ENCODE measurements around the gene CAPN9.

CAPN9 gene

GRCh38 chr1:230770317-230770716, 23.1 kb downstream of the CAPN9 start:
- no peaks in the 10 kb centered on the region for H3K4me1 ChIP-seq (ENCODE audit: control insufficient read depth, insufficient read depth, low read length)
- H3K36me3 ChIP-seq (ENCODE audit: control insufficient read depth, insufficient read depth, low read length) = peaks cover 6% of the 10 kb centered on the region
- no peaks in the 10 kb centered on the region for H3K9me3 ChIP-seq (ENCODE audit: control insufficient read depth, low read length)
- H3K9ac ChIP-seq (ENCODE audit: low read length) = no peak overlapping the region
- no peaks in the 10 kb centered on the region for H3K27me3 ChIP-seq (ENCODE audit: control insufficient read depth, insufficient read depth, low read length)
- no peak overlapping the region for H3K4me3 ChIP-seq (ENCODE audit: low read length)

- H3K9ac ChIP-seq (ENCODE audit: low read length) = no peak overlapping the region
Observed at GRCh38 chr1:230771773-230772354, 24.7 kb downstream of the CAPN9 start.

GRCh38 chr1:230772457-230773395, 25.5 kb downstream of the CAPN9 start:
- no peaks in the 10 kb centered on the region for H3K4me1 ChIP-seq (ENCODE audit: control insufficient read depth, insufficient read depth, low read length)
- no peak overlapping the region for H3K4me3 ChIP-seq (ENCODE audit: low read length)
- no peaks in the 10 kb centered on the region for H3K9me3 ChIP-seq (ENCODE audit: control insufficient read depth, low read length)
- no peak overlapping the region for H3K9ac ChIP-seq (ENCODE audit: low read length)
- no peaks in the 10 kb centered on the region for H3K27me3 ChIP-seq (ENCODE audit: control insufficient read depth, insufficient read depth, low read length)
- H3K36me3 ChIP-seq (ENCODE audit: control insufficient read depth, insufficient read depth, low read length) = peaks cover 6% of the 10 kb centered on the region

More at GRCh38 chr1:230771773-230772354, 24.7 kb downstream of the CAPN9 start:
- Histone ChIP-seq H3K4me1 (ENCODE audit: control insufficient read depth, insufficient read depth, low read length) (no peaks in the 10 kb centered on the region), H3K27me3 (ENCODE audit: control insufficient read depth, insufficient read depth, low read length) (no peaks in the 10 kb centered on the region), H3K36me3 (ENCODE audit: control insufficient read depth, insufficient read depth, low read length) (peaks cover 6% of the 10 kb centered on the region), H3K9me3 (ENCODE audit: control insufficient read depth, low read length) (no peaks in the 10 kb centered on the region), H3K4me3 (ENCODE audit: low read length) (no peak overlapping the region)

- Histone ChIP-seq H3K9me3 (ENCODE audit: control insufficient read depth, low read length) (no peaks in the 10 kb centered on the region), H3K4me3 (ENCODE audit: low read length) (no peak overlapping the region), H3K9ac (ENCODE audit: low read length) (no peak overlapping the region), H3K36me3 (ENCODE audit: control insufficient read depth, insufficient read depth, low read length) (peaks cover 11% of the 10 kb centered on the region), H3K27me3 (ENCODE audit: control insufficient read depth, insufficient read depth, low read length) (no peaks in the 10 kb centered on the region), H3K4me1 (ENCODE audit: control insufficient read depth, insufficient read depth, low read length) (no peaks in the 10 kb centered on the region)
Observed at GRCh38 chr1:230773396-230774033, 26.3 kb downstream of the CAPN9 start.

GRCh38 chr1:230778916-230779590, 31.9 kb downstream of the CAPN9 start:
- Histone ChIP-seq H3K4me1 (ENCODE audit: control insufficient read depth, insufficient read depth, low read length) (no peaks in the 10 kb centered on the region), H3K9ac (ENCODE audit: low read length) (no peak overlapping the region), H3K4me3 (ENCODE audit: low read length) (no peak overlapping the region), H3K36me3 (ENCODE audit: control insufficient read depth, insufficient read depth, low read length) (peaks cover 10% of the 10 kb centered on the region), H3K27me3 (ENCODE audit: control insufficient read depth, insufficient read depth, low read length) (no peaks in the 10 kb centered on the region), H3K9me3 (ENCODE audit: control insufficient read depth, low read length) (no peaks in the 10 kb centered on the region)

GRCh38 chr1:230781131-230781530, 33.9 kb downstream of the CAPN9 start:
- no peaks in the 10 kb centered on the region for H3K27me3 ChIP-seq (ENCODE audit: control insufficient read depth, insufficient read depth, low read length)
- no peaks in the 10 kb centered on the region for H3K9me3 ChIP-seq (ENCODE audit: control insufficient read depth, low read length)
- no peak overlapping the region for H3K9ac ChIP-seq (ENCODE audit: low read length)

GRCh38 chr1:230781594-230781993, 34.4 kb downstream of the CAPN9 start:
- Histone ChIP-seq H3K9ac (ENCODE audit: low read length) (no peak overlapping the region), H3K4me3 (ENCODE audit: low read length) (no peak overlapping the region), H3K27me3 (ENCODE audit: control insufficient read depth, insufficient read depth, low read length) (no peaks in the 10 kb centered on the region), H3K9me3 (ENCODE audit: control insufficient read depth, low read length) (no peaks in the 10 kb centered on the region), H3K36me3 (ENCODE audit: control insufficient read depth, insufficient read depth, low read length) (peaks cover 12% of the 10 kb centered on the region), H3K4me1 (ENCODE audit: control insufficient read depth, insufficient read depth, low read length) (no peaks in the 10 kb centered on the region)

More at GRCh38 chr1:230781131-230781530, 33.9 kb downstream of the CAPN9 start:
- Histone ChIP-seq H3K4me1 (ENCODE audit: control insufficient read depth, insufficient read depth, low read length) (no peaks in the 10 kb centered on the region), H3K36me3 (ENCODE audit: control insufficient read depth, insufficient read depth, low read length) (peaks cover 10% of the 10 kb centered on the region), H3K4me3 (ENCODE audit: low read length) (no peak overlapping the region)

GRCh38 chr1:230784163-230784562, 37.0 kb downstream of the CAPN9 start:
- Histone ChIP-seq H3K9ac (ENCODE audit: low read length) (no peak overlapping the region), H3K9me3 (ENCODE audit: control insufficient read depth, low read length) (no peaks in the 10 kb centered on the region), H3K27me3 (ENCODE audit: control insufficient read depth, insufficient read depth, low read length) (no peaks in the 10 kb centered on the region), H3K4me3 (ENCODE audit: low read length) (no peak overlapping the region), H3K36me3 (ENCODE audit: control insufficient read depth, insufficient read depth, low read length) (peaks cover 10% of the 10 kb centered on the region), H3K4me1 (ENCODE audit: control insufficient read depth, insufficient read depth, low read length) (no peaks in the 10 kb centered on the region)

GRCh38 chr1:230785636-230786384, 38.6 kb downstream of the CAPN9 start:
- Histone ChIP-seq H3K4me3 (ENCODE audit: low read length) (no peak overlapping the region), H3K36me3 (ENCODE audit: control insufficient read depth, insufficient read depth, low read length) (peaks cover 7% of the 10 kb centered on the region), H3K9ac (ENCODE audit: low read length) (no peak overlapping the region), H3K27me3 (ENCODE audit: control insufficient read depth, insufficient read depth, low read length) (no peaks in the 10 kb centered on the region), H3K9me3 (ENCODE audit: control insufficient read depth, low read length) (no peaks in the 10 kb centered on the region), H3K4me1 (ENCODE audit: control insufficient read depth, insufficient read depth, low read length) (no peaks in the 10 kb centered on the region)

- Histone ChIP-seq H3K4me3 (ENCODE audit: low read length) (no peak overlapping the region), H3K36me3 (ENCODE audit: control insufficient read depth, insufficient read depth, low read length) (peaks cover 7% of the 10 kb centered on the region), H3K9ac (ENCODE audit: low read length) (no peak overlapping the region), H3K27me3 (ENCODE audit: control insufficient read depth, insufficient read depth, low read length) (no peaks in the 10 kb centered on the region), H3K4me1 (ENCODE audit: control insufficient read depth, insufficient read depth, low read length) (no peaks in the 10 kb centered on the region), H3K9me3 (ENCODE audit: control insufficient read depth, low read length) (no peaks in the 10 kb centered on the region)
Observed at GRCh38 chr1:230786385-230786753, 39.2 kb downstream of the CAPN9 start.

GRCh38 chr1:230787471-230787870, 40.3 kb downstream of the CAPN9 start:
- Histone ChIP-seq H3K4me3 (ENCODE audit: low read length) (no peak overlapping the region), H3K9me3 (ENCODE audit: control insufficient read depth, low read length) (no peaks in the 10 kb centered on the region), H3K9ac (ENCODE audit: low read length) (no peak overlapping the region), H3K4me1 (ENCODE audit: control insufficient read depth, insufficient read depth, low read length) (no peaks in the 10 kb centered on the region), H3K27me3 (ENCODE audit: control insufficient read depth, insufficient read depth, low read length) (no peaks in the 10 kb centered on the region), H3K36me3 (ENCODE audit: control insufficient read depth, insufficient read depth, low read length) (peaks cover 7% of the 10 kb centered on the region)
